HEK293 (cell line): Measurements from ENCODE around the gene SLC6A16.

Source experiments
- BCL11B ChIP-seq: fragments of 450-650 bp; formaldehyde crosslinking; IDR thresholded peaks from 2 replicates; pipeline ENCODE4 v1.5.1; 2016; ENCODE audit warnings: low read depth, missing biosample characterization, missing genetic modification characterization
- GLI2 ChIP-seq: fragments of 450-650 bp; formaldehyde crosslinking; IDR thresholded peaks from 2 replicates; pipeline ENCODE4; 2017; ENCODE audit warnings: missing biosample characterization, missing genetic modification characterization, low read depth, borderline replicate concordance
- PATZ1 ChIP-seq: fragments of 450-650 bp; formaldehyde crosslinking; IDR thresholded peaks from 2 replicates; pipeline ENCODE4 v1.5.1; 2016; ENCODE audit warnings: missing biosample characterization, missing genetic modification characterization
- PRDM10 ChIP-seq: fragments of 450-650 bp; formaldehyde crosslinking; IDR thresholded peaks from 2 replicates; pipeline ENCODE4 v1.5.1; 2016; ENCODE audit warnings: missing biosample characterization, missing genetic modification characterization
- PRDM4 ChIP-seq: fragments of 450-650 bp; formaldehyde crosslinking; IDR thresholded peaks from 2 replicates; pipeline ENCODE4 v1.5.1; 2017; ENCODE audit warnings: missing biosample characterization, missing genetic modification characterization
- SP3 ChIP-seq: fragments of 450-650 bp; formaldehyde crosslinking; IDR thresholded peaks from 2 replicates; pipeline ENCODE4 v1.5.1; 2016; ENCODE audit warnings: missing biosample characterization, missing genetic modification characterization
- TRIM28 ChIP-seq: IDR thresholded peaks from 2 replicates; pipeline ENCODE4 v1.6.1; 2011; ENCODE audit warnings: low read length, control low read depth, borderline replicate concordance
- YY2 ChIP-seq: fragments of 450-650 bp; formaldehyde crosslinking; IDR thresholded peaks from 2 replicates; pipeline ENCODE4 v1.5.1; 2016; ENCODE audit warnings: missing biosample characterization, missing genetic modification characterization
- ZBTB48 ChIP-seq: fragments of 450-650 bp; formaldehyde crosslinking; IDR thresholded peaks from 2 replicates; pipeline ENCODE4 v1.5.1; 2016; ENCODE audit warnings: missing biosample characterization, missing genetic modification characterization
- ZBTB6 ChIP-seq: fragments of 450-650 bp; formaldehyde crosslinking; IDR thresholded peaks from 2 replicates; pipeline ENCODE4 v1.5.1; 2017; ENCODE audit warnings: missing biosample characterization, missing genetic modification characterization
- ZFHX2 ChIP-seq: fragments of 450-650 bp; formaldehyde crosslinking; conservative IDR thresholded peaks from 2 replicates; pipeline ENCODE4 v1.5.1; 2016; ENCODE audit warnings: missing biosample characterization, missing genetic modification characterization
- ZNF133 ChIP-seq: fragments of 450-650 bp; formaldehyde crosslinking; IDR thresholded peaks from 2 replicates; pipeline ENCODE4 v1.5.1; 2016; ENCODE audit warnings: missing biosample characterization, missing genetic modification characterization
- ZNF221 ChIP-seq: fragments of 450-650 bp; formaldehyde crosslinking; IDR thresholded peaks from 2 replicates; pipeline ENCODE4 v1.5.1; 2017; ENCODE audit warnings: missing biosample characterization, missing genetic modification characterization, borderline replicate concordance
- ZNF335 ChIP-seq: fragments of 450-650 bp; formaldehyde crosslinking; conservative IDR thresholded peaks from 2 replicates; pipeline ENCODE4 v1.5.1; 2016; ENCODE audit warnings: missing biosample characterization, missing genetic modification characterization
- ZNF473 ChIP-seq: fragments of 450-650 bp; formaldehyde crosslinking; IDR thresholded peaks from 2 replicates; pipeline ENCODE4 v1.5.1; 2017; ENCODE audit warnings: missing biosample characterization, missing genetic modification characterization
- ZNF501 ChIP-seq: fragments of 450-650 bp; formaldehyde crosslinking; IDR thresholded peaks from 2 replicates; pipeline ENCODE4 v1.5.1; 2016; ENCODE audit warnings: missing biosample characterization, missing genetic modification characterization
- ZNF518A ChIP-seq: fragments of 450-650 bp; formaldehyde crosslinking; conservative IDR thresholded peaks from 2 replicates; pipeline ENCODE4 v1.5.1; 2016; ENCODE audit warnings: low read depth, missing biosample characterization, missing genetic modification characterization
- ZNF600 ChIP-seq: fragments of 450-650 bp; formaldehyde crosslinking; IDR thresholded peaks from 2 replicates; pipeline ENCODE4 v1.5.1; 2016; ENCODE audit warnings: missing biosample characterization, missing genetic modification characterization
- ZNF639 ChIP-seq: fragments of 450-650 bp; formaldehyde crosslinking; IDR thresholded peaks from 2 replicates; pipeline ENCODE4 v1.5.1; 2016; ENCODE audit warnings: missing biosample characterization, missing genetic modification characterization
- ZNF677 ChIP-seq: fragments of 450-650 bp; IDR thresholded peaks from 2 replicates; pipeline ENCODE4 v1.5.0; 2018; ENCODE audit warnings: missing biosample characterization, mild to moderate bottlenecking, missing genetic modification characterization, moderate library complexity
- ZNF76 ChIP-seq: fragments of 450-650 bp; formaldehyde crosslinking; IDR thresholded peaks from 2 replicates; pipeline ENCODE4; 2016; ENCODE audit warnings: low read depth, missing biosample characterization, missing genetic modification characterization, borderline replicate concordance
- ZNF785 ChIP-seq: fragments of 450-650 bp; formaldehyde crosslinking; IDR thresholded peaks from 2 replicates; pipeline ENCODE4 v1.5.1; 2016; ENCODE audit warnings: missing biosample characterization, missing genetic modification characterization
- ZNF837 ChIP-seq: fragments of 450-650 bp; formaldehyde crosslinking; IDR thresholded peaks from 2 replicates; pipeline ENCODE4 v1.5.1; 2016; ENCODE audit warnings: missing biosample characterization, missing genetic modification characterization

Gene SLC6A16

GRCh38 chr19:49362048-49362928 lies 37.3 kb upstream of the SLC6A16 start, which contains the start of gene TEAD2 (continued):
- TF ChIP-seq ZNF76 (tag by site-specific recombination), result no peak; the same call in 1 of the 2 replicates
- no peak for TF ChIP-seq ZNF639 (tag by site-specific recombination)
- TF ChIP-seq ZNF221 (tag by site-specific recombination), result no peak
- no peak for TF ChIP-seq TRIM28
- no peak for TF ChIP-seq ZNF133 (tag by site-specific recombination)
- TF ChIP-seq GLI2 (tag by site-specific recombination), result no peak
- peak; percentile 43; the same call in 1 of the 2 replicates for TF ChIP-seq BCL11B (tag by site-specific recombination)
- TF ChIP-seq ZNF335, result peak; percentile 93
- no peak for TF ChIP-seq ZNF677
- peak; percentile 52 for TF ChIP-seq PATZ1 (tag by site-specific recombination)
- TF ChIP-seq ZBTB6 (tag by site-specific recombination), result no peak
- peak; percentile 83 for TF ChIP-seq ZBTB48 (tag by site-specific recombination)
- no peak for TF ChIP-seq ZNF473
- no peak for TF ChIP-seq YY2 (tag by site-specific recombination)
- TF ChIP-seq PRDM10, result peak; percentile 61; the same call in 1 of the 2 replicates
- TF ChIP-seq PRDM4 (tag by site-specific recombination), result no peak
- TF ChIP-seq ZFHX2 (tag by site-specific recombination), result peak; percentile 19; the same call in 1 of the 2 replicates
- no peak for TF ChIP-seq ZNF785 (tag by site-specific recombination)
- no peak for TF ChIP-seq ZNF837
- TF ChIP-seq ZNF600, result no peak
- TF ChIP-seq ZNF518A (tag by site-specific recombination), result no peak
- peak; percentile 61 for TF ChIP-seq SP3
- 0 out of 2 replicates have a peak, but pooled peaks have one; percentile 26 for TF ChIP-seq ZNF501
